Suppressor macrophage (primary cell): Measurements from ENCODE around the gene CTNNA2.

Experiments
- DNase-seq, 4 experiments: peaks; one replicate each; pipeline ENCODE4 v3.0.0-alpha.2; 2020 to 2022

Gene CTNNA2

DNA sequence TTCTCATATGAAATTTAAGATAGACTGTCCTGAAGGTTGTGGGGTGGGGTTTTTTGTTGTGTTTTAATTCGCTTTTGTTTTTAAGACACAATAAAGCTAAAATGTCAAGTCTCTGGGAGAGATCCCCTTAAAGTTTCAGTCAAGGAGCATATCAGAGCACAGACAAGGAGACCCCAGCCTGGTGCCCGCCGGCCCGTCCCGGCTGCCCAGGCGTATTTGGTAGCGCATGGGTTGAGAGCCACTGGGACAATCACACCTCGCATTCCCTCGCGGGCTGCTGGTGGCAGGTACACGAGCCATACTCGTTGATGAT is 789.1 kb downstream of the CTNNA2 start:
- no peak for DNase-seq

DNA sequence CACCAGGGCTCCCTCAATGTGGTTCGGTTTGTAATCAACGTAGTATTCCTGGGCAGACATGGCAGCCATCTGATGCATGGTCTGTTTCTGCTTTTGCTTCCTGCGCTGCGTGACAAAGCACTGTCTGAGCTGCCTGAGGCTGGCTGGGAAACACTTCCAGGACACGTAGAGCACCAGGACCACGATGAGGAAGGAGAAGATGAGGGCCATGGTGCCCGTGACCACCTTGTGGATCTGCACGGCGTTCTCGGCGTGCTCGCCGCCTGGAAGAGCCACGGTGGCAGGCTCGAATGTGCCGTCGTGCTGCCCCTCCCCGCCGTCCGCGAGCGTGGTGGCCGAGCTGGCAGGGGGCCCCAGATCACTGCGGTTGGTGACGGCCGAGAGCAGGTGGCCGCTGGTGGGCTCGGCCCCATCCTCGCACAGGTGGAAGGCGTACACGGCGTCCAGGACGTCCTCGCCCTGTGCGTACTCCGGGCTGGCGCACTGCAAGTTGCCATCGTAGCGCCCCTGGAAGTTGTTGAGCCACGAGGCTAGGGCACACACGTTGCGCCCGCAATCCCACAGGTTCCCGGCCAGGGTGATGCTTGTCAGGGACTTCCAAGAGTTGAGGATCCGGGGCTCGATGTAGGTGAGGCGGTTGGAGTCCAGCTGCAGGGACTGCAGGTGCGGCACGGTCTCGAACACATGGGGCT is 789.6 kb downstream of the CTNNA2 start:
- DNase-seq: no peak

- no peak for DNase-seq
These were observed 790.4 kb downstream of the CTNNA2 start for GRCh38 chr2:80303006-80303908.

- DNase-seq: no peak
These were observed 791.3 kb downstream of the CTNNA2 start, which contains the start of gene LRRTM1 for GRCh38 chr2:80303909-80304837. LRRTM1 (minus strand) TSS chr2:80304752; CDS start chr2:80303819, 933 bp downstream.

GRCh38 chr2:80311304-80311703 is 798.5 kb downstream of the CTNNA2 start:
- no peak for DNase-seq

DNA sequence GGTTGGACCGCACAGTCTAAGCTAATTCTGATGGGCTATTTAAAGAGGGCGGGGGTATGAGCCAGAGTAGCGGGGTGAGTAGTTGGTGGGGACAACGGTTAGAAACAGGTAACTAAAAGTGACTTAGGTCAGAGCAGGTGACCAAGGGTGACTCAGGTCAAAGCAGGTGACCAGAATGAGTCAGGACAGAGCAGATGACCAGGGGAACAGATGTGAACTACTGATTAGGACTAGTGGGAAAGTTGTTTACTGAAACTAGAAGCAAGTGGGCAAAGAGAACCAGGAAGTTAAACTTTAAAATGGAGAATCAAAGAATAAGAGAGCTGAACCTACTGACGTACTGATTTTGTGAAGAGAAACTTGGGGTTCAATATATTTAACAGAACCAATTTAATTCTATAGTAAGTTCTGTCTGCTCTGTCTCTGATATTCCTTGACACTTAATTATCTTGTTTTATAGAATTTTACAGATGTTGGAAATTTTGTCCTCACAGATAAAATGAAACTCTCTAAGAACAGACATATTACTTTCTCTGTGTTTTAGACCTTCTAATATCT is 799.5 kb downstream of the CTNNA2 start:
- DNase-seq: no peak

DNA sequence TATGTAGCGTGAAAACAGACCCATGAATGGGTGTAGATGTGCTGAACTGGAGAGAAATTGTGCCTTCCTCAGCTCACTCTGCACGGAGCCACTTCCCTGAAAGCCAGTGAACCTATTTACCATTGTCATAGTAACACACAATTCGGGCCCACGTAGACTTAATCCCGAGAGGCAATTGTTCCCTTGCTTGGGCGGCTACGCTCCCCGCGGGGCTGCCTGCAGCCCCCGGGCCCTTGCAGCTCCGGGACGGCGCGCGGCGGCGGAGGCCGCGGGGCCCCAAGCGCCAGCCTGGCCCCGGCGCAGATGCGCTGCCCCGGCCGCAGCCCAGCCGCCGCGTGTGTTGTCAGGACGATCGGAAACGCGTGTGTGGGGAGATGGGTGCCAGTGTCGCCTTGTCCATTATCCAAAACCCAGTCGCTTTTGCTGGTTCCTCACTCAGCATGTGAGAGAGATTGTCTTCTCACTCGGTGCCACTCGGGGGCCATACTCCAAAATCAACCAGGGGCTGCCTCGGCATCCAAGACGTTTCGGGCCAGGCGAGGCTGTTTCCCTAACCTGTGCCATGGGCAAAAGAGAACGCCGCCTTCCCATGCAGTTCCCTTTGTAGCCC is 809.6 kb downstream of the CTNNA2 start:
- DNase-seq: no peak

- no peak for DNase-seq
These were observed 810.1 kb downstream of the CTNNA2 start for GRCh38 chr2:80322958-80323357.

GRCh38 chr2:80323610-80324009 is 810.8 kb downstream of the CTNNA2 start:
- DNase-seq: no peak

DNA sequence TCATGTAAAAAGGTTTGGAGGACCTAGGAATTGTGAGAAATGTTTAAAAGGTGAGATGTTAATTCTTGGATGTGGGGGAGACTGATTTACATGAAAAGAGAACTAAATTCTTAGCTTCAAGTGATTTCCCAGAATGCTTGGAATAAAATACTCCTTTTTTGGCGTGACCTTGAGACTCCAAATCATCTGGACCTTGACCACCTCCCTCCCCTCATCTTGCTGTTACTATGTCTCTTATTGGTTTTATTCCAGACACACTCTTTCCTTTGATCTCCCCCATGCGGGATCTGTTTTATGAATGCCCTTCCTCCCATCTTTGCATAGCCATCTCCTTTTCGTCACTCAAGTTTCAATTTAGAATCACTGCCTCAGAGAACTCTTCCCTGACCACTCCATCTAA is 811.7 kb downstream of the CTNNA2 start:
- no peak for DNase-seq

- no peak for DNase-seq
These were observed 813.4 kb downstream of the CTNNA2 start for GRCh38 chr2:80326214-80326613.

DNA sequence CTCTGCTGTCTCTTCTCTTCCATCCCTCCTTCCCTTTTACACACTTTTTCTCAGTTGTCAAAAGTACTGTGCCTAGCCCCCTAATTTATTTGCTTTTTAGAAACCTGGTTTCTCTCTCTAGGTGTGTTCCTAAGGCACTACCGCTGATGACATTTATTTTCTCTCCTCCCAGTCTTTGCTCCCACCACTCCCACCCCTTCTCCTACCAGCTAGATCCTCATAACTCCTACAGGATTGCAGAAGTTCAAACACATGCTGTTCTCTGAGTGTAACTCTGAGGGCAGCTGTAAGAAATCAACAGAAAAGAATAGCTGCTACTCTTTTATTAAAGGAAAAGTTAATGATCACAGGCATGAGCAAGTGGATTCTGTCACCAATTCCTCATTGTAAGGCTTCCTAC is 814.0 kb downstream of the CTNNA2 start:
- DNase-seq: no peak

DNA sequence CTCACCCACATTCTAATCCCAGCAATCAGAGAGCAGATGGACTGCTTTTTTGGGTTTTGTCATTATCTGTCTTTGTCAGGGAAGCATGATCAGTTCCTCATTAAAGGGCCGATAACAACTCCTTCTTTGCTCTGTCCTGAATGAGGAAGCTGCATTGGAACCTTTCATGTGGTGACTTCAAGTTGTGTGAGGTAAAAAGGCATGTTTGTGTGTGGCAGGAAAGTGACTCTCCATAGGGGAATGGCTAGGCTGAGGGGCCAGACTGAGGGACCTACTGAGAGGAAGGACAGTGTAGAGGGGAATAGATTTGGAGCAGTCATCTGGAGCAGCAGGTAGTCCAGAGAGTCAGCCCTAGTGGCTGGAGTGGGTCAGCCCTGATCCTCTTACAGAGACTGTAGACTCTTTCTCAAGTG is 815.3 kb downstream of the CTNNA2 start:
- DNase-seq: no peak

- DNase-seq: no peak
These were observed 816.6 kb downstream of the CTNNA2 start for GRCh38 chr2:80329491-80329890.

DNA sequence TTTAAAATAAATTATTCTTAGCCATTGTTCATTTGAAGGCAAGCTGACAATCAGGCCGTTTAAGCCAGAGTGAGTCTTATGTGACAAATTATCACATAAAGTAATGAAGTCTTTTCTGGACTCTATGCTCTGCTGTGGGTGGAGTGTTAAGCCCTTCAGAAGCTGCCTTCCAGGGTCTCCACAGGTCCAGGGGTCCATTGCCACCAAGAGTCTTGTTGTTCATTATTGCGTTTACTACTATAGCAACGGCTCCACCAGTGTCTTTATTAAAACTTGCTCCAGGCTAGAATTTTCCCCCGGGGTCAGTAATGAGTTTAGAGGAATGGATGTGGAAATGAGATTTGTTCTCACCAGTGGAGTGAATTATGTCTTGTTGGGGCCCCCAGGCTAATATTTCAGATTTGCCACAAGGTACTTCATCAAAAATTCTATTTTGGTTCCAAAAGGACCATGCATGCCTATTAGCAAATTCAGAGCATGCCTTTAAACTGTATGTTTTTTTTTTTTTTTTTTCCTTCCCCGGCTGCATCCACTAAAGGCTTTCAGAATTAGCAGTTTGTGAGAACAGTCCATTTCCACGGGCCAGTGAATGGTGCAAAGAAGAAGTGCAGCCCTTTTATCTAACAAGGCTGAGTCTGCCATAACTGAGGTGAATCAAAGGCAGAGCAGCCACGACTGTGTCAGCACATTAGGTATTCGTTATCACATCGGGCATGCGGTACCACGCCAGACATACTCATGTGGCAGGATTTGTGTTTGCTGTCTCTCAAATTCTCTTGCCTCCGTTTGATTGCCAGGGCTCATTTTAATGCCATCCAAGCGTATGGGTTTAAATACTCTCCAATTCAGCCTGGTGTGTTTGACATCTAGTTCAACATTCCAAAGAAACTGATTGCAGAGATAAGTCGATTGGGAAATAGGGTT is 817.9 kb downstream of the CTNNA2 start:
- DNase-seq: no peak

GRCh38 chr2:80333886-80334285 is 821.0 kb downstream of the CTNNA2 start:
- no peak for DNase-seq

DNA sequence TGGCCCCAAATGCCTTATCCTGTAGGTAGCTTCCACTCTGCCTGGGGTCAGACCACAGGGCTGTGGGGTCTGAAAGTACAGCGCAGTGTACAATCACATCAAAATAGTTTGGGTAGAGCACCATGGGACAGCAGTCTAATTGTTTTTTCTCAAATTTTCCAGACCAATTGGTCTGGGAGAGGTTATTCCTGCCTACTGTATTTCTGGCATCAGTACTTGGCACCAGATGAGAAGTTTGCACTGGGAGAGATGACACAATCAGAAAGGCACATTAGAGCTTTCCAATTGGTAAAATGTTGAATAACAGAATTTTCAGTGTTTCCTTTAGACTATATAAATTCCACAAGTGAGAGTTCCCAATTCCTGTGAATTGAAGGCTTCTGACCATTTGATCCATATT is 822.6 kb downstream of the CTNNA2 start:
- DNase-seq: no peak

DNA sequence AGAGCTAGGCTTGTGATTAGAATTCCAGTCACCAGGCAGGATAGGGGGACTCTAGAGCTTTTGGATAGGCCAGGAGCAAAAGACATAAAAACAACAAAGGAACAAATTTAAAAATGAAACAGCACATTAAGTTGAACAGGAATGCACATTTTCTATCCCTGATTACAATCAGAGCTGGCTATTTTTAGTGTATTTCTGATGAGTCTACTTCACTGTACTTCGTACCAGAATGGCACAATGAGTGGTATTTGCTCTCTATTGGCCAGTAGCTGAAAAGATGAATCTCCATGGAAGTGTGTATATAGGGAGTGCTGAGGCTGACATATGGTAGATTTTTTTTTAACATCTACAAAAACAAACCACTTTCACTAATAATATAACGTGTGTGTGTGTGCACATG is 825.9 kb downstream of the CTNNA2 start:
- no peak for DNase-seq

DNA sequence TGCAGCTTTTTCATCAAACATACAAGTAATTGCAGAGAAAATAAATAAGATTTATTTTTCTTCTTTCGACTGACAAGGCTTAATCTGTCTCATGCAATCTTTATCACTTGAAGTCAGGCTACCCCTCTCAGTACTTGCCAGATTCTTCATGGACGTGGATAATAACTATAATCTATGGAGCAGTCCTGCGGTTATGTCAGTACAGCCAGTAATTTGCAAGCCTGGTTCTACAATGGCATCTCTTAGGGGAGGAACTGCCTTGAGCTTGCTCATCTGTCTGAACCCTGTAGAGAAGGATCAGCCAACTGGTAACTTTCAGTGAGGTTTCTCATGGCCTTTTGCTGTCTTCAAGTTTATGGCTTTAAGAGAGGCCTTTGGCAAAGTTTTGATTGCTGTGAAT is 827.2 kb downstream of the CTNNA2 start:
- DNase-seq: no peak

DNA sequence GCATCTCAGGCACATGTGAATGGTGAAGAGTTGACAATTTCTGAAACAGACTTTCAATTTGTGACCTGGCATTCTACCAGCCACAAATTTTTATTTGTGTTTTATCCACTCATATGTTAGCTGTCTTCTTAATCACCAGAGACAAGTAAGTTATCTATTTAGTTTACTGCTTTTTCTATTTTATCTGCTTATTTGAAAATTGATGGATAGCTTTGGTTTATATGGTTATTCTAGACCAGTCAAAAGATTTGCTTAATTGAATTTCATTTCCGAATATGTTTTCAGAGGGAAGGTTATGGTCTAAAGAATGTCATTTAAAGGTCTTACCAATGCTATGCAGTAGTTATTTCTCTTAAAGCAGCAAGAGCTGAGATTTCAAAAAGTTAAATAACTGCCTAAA is 835.2 kb downstream of the CTNNA2 start:
- DNase-seq: no peak

DNA sequence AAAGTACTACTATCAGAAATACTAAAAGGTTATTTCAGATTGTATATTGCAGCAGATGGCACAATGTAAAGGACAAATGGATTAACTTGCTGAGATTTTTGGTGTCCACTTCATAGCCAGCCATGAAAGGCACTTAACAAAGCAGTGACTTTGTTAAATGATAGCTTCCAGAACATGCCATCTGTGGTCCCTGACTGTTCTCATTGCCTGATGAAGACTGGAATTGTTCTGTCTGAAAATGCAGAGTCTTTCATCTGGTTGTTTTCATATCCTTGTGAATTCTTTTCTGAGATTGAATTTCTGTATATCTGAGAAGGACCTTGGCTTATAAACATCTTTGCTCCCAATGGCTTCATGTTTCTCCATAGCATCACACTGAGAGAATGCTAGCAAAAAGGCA is 836.1 kb downstream of the CTNNA2 start:
- DNase-seq: no peak
